Karpas-422 (cell line): Measurements from ENCODE around the gene WDR64. TPM values are rescaled to one million over a fixed set of nuclear protein-coding genes. Genes with fewer than 3 reads are reported as not detected.

Source experiments
- DNase-seq: peaks from one replicate; pipeline ENCODE4 v3.0.0-alpha.2; 2015
- H2AFZ ChIP-seq: fragments of 200-600 bp; sonication (generic); 2 replicates; pipeline ENCODE4 v1.6.1; 2014; ENCODE audit warnings: antibody characterized with exemption, low read length, mixed read lengths
- H3K27ac ChIP-seq: fragments of 200-600 bp; sonication (generic); 2 replicates; pipeline ENCODE4 v1.5.1; 2014; ENCODE audit warnings: mild to moderate bottlenecking, low read length, moderate library complexity
- H3K27me3 ChIP-seq: fragments of 200-600 bp; sonication (generic); 2 replicates; pipeline ENCODE4 v1.6.1; 2014; ENCODE audit warnings: low read length, mixed read lengths
- H3K36me3 ChIP-seq: fragments of 200-600 bp; sonication (generic); 2 replicates; pipeline ENCODE4 v1.6.1; 2014; ENCODE audit warnings: low read length, mixed read lengths; ENCODE audit not compliant: insufficient read depth
- H3K4me1 ChIP-seq: fragments of 200-600 bp; sonication (generic); 2 replicates; pipeline ENCODE4 v1.6.1; 2014; ENCODE audit warnings: mild to moderate bottlenecking, low read length, mixed read lengths
- H3K4me2 ChIP-seq: fragments of 200-600 bp; sonication (generic); 2 replicates; pipeline ENCODE4 v1.6.1; 2014; ENCODE audit warnings: low read length, low read depth, mild to moderate bottlenecking; ENCODE audit not compliant: poor library complexity, severe bottlenecking
- H3K4me3 ChIP-seq: fragments of 200-600 bp; sonication (generic); 2 replicates; pipeline ENCODE4 v1.5.1; 2014; ENCODE audit warnings: mild to moderate bottlenecking, antibody characterized with exemption, low read length, mixed read lengths
- H3K79me2 ChIP-seq: fragments of 200-600 bp; sonication (generic); 2 replicates; pipeline ENCODE4 v1.6.1; 2014; ENCODE audit warnings: mild to moderate bottlenecking, low read length, mixed read lengths
- H3K9ac ChIP-seq: fragments of 200-600 bp; sonication (generic); 2 replicates; pipeline ENCODE4 v1.6.0; 2014; ENCODE audit warnings: low read length
- H3K9me2 ChIP-seq: fragments of 200-600 bp; sonication (generic), shearing (Covaris generic); replicated peaks from 2 replicates; pipeline ENCODE4 v1.6.0; 2014; ENCODE audit warnings: mild to moderate bottlenecking, low read length, moderate library complexity; ENCODE audit not compliant: insufficient read depth
- H3K9me3 ChIP-seq: fragments of 300-700, 200-600 bp; sonication (generic); 2 replicates; pipeline ENCODE4 v1.6.1; 2014; ENCODE audit warnings: low read length, mixed read lengths
- H4K20me1 ChIP-seq: fragments of 200-600 bp; sonication (generic); 2 replicates; pipeline ENCODE4 v1.6.1; 2014; ENCODE audit warnings: mild to moderate bottlenecking, antibody characterized with exemption, low read length, low read depth; ENCODE audit not compliant: insufficient read depth
- total RNA-seq: library from RNA; depleted of rRNA; stranded (reverse); fragments of >200 nt; shearing (Covaris generic); gene quantifications from 2 replicates; pipeline ENCODE4 v1.2.3, GENCODE V29; 2014; ENCODE audit warnings: low replicate concordance

Gene WDR64
- total RNA-seq, 1 experiment from 2014 or later: not detected

GRCh38 chr1:241773991-241774390 is 121.9 kb downstream of the WDR64 start:
- H3K27ac ChIP-seq: no peak overlapping the region
- no peak for DNase-seq
- H3K9me3 ChIP-seq: no peaks in the 10 kb centered on the region
- H3K9ac ChIP-seq: no peak overlapping the region
- H2AFZ ChIP-seq: no peak overlapping the region
- H3K36me3 ChIP-seq: no peaks in the 10 kb centered on the region
- H3K9me2 ChIP-seq: no peaks in the 10 kb centered on the region
- H3K27me3 ChIP-seq: no peaks in the 10 kb centered on the region
- no peaks in the 10 kb centered on the region for H3K79me2 ChIP-seq
- no peak overlapping the region for H3K4me3 ChIP-seq
- no peaks in the 10 kb centered on the region for H4K20me1 ChIP-seq
- no peak overlapping the region for H3K4me2 ChIP-seq
- H3K4me1 ChIP-seq: peaks cover 11% of the 10 kb centered on the region

- Histone ChIP-seq H3K36me3 (no peaks in the 10 kb centered on the region), H3K9me3 (no peaks in the 10 kb centered on the region), H2AFZ (no peak overlapping the region), H3K27me3 (no peaks in the 10 kb centered on the region), H3K9me2 (no peaks in the 10 kb centered on the region), H3K27ac (no peak overlapping the region), H3K4me3 (no peak overlapping the region), H3K9ac (no peak overlapping the region), H3K4me1 (peaks cover 3% of the 10 kb centered on the region), H3K4me2 (no peak overlapping the region), H4K20me1 (no peaks in the 10 kb centered on the region), H3K79me2 (no peaks in the 10 kb centered on the region)
- no peak for DNase-seq
Observed at GRCh38 chr1:241775021-241775420, 122.9 kb downstream of the WDR64 start.

GRCh38 chr1:241776911-241777310 is 124.8 kb downstream of the WDR64 start:
- no peak overlapping the region for H3K4me3 ChIP-seq
- no peaks in the 10 kb centered on the region for H3K36me3 ChIP-seq
- H3K27ac ChIP-seq: no peak overlapping the region
- no peaks in the 10 kb centered on the region for H3K4me1 ChIP-seq
- no peak for DNase-seq
- no peak overlapping the region for H2AFZ ChIP-seq
- no peak overlapping the region for H3K4me2 ChIP-seq
- no peak overlapping the region for H3K9ac ChIP-seq
- no peaks in the 10 kb centered on the region for H3K9me3 ChIP-seq
- no peaks in the 10 kb centered on the region for H3K27me3 ChIP-seq
- no peaks in the 10 kb centered on the region for H3K79me2 ChIP-seq
- H4K20me1 ChIP-seq: no peaks in the 10 kb centered on the region
- H3K9me2 ChIP-seq: no peaks in the 10 kb centered on the region

GRCh38 chr1:241778117-241778516 is 126.0 kb downstream of the WDR64 start:
- H3K4me2 ChIP-seq: no peak overlapping the region
- no peaks in the 10 kb centered on the region for H3K27me3 ChIP-seq
- no peaks in the 10 kb centered on the region for H3K79me2 ChIP-seq
- no peak overlapping the region for H3K27ac ChIP-seq
- no peaks in the 10 kb centered on the region for H3K4me1 ChIP-seq
- H2AFZ ChIP-seq: no peak overlapping the region
- no peaks in the 10 kb centered on the region for H3K9me2 ChIP-seq
- H3K36me3 ChIP-seq: no peaks in the 10 kb centered on the region
- no peak overlapping the region for H3K4me3 ChIP-seq
- H3K9ac ChIP-seq: no peak overlapping the region
- no peaks in the 10 kb centered on the region for H3K9me3 ChIP-seq
- no peaks in the 10 kb centered on the region for H4K20me1 ChIP-seq
- no peak for DNase-seq

DNA sequence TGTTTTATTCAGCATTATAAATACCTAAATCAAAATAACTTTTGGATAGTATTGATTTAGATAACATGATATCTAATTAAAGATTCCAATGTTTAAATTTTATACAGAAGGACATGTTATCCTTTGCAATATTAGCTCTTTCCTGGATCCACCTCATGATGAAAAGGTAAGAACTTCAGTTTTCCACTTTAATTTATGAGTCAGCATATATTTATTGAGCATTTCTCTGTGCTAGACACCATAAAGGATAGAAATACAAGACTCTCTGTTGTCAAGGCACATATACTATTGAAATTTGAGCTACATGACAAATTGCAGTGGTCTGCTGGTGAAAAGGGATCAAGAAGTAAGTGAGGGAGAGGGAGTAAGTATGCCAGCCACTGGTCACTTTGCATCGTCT is 127.8 kb downstream of the WDR64 start:
- no peaks in the 10 kb centered on the region for H3K9me2 ChIP-seq
- H3K27ac ChIP-seq: no peak overlapping the region
- H2AFZ ChIP-seq: no peak overlapping the region
- H3K4me3 ChIP-seq: no peak overlapping the region
- H4K20me1 ChIP-seq: no peaks in the 10 kb centered on the region
- no peak overlapping the region for H3K9ac ChIP-seq
- no peaks in the 10 kb centered on the region for H3K9me3 ChIP-seq
- H3K36me3 ChIP-seq: no peaks in the 10 kb centered on the region
- DNase-seq: no peak
- H3K4me2 ChIP-seq: no peak overlapping the region
- no peaks in the 10 kb centered on the region for H3K4me1 ChIP-seq
- no peaks in the 10 kb centered on the region for H3K27me3 ChIP-seq
- no peaks in the 10 kb centered on the region for H3K79me2 ChIP-seq

GRCh38 chr1:241782396-241782795 is 130.3 kb downstream of the WDR64 start:
- no peak overlapping the region for H3K27ac ChIP-seq
- no peaks in the 10 kb centered on the region for H3K9me3 ChIP-seq
- H3K9me2 ChIP-seq: no peaks in the 10 kb centered on the region
- H3K36me3 ChIP-seq: no peaks in the 10 kb centered on the region
- H3K4me2 ChIP-seq: no peak overlapping the region
- H3K4me3 ChIP-seq: no peak overlapping the region
- H3K9ac ChIP-seq: no peak overlapping the region
- H3K4me1 ChIP-seq: no peaks in the 10 kb centered on the region
- no peaks in the 10 kb centered on the region for H3K79me2 ChIP-seq
- H3K27me3 ChIP-seq: no peaks in the 10 kb centered on the region
- no peak overlapping the region for H2AFZ ChIP-seq
- DNase-seq: no peak
- no peaks in the 10 kb centered on the region for H4K20me1 ChIP-seq

DNA sequence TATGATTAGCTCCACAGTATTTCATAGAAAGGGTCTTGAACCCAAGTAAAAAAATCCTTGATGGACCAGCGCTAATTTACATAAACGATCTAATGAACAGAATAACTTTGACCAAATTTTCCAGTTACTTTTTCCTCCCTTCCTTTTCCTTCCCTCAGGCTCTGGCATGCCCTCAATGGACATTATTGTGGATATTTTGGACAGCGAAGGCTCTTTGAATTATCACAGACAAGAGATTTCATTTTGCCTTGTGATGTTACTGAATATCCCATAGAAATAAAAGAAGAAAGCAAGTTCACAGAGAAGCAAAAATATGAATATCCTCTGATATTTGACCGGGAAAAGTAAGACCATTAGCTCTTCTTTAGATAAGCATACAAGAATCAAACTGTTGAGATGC is 135.6 kb downstream of the WDR64 start:
- H3K9me3 ChIP-seq: no peaks in the 10 kb centered on the region
- H3K4me2 ChIP-seq: no peak overlapping the region
- H4K20me1 ChIP-seq: no peaks in the 10 kb centered on the region
- no peaks in the 10 kb centered on the region for H3K4me1 ChIP-seq
- no peak overlapping the region for H3K9ac ChIP-seq
- H3K4me3 ChIP-seq: no peak overlapping the region
- H3K9me2 ChIP-seq: no peaks in the 10 kb centered on the region
- no peak overlapping the region for H2AFZ ChIP-seq
- H3K79me2 ChIP-seq: no peaks in the 10 kb centered on the region
- no peaks in the 10 kb centered on the region for H3K36me3 ChIP-seq
- no peak for DNase-seq
- H3K27me3 ChIP-seq: no peaks in the 10 kb centered on the region
- no peak overlapping the region for H3K27ac ChIP-seq

DNA sequence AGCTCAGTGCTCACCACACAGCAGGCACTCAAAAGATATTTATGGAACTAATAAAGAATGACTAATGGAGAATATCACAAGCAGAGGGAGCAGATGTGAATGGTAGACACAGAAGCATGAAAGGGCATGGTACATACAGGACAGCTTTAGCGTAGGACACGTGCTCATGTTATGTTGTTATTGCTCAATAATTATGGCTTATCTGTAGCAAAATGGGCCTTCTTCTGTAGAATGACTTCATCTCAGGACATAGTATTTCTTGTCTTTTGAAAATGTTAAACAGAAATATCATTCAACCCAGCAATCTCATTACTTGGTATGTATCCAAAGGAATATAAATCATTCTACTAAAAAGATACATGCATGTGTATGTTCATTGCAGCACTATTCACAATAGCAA is 137.0 kb downstream of the WDR64 start:
- H3K9me2 ChIP-seq: no peaks in the 10 kb centered on the region
- H3K27me3 ChIP-seq: no peaks in the 10 kb centered on the region
- no peaks in the 10 kb centered on the region for H3K9me3 ChIP-seq
- H3K4me1 ChIP-seq: no peaks in the 10 kb centered on the region
- no peaks in the 10 kb centered on the region for H3K79me2 ChIP-seq
- H4K20me1 ChIP-seq: no peaks in the 10 kb centered on the region
- H3K27ac ChIP-seq: no peak overlapping the region
- H3K4me3 ChIP-seq: no peak overlapping the region
- H3K4me2 ChIP-seq: no peak overlapping the region
- no peak overlapping the region for H3K9ac ChIP-seq
- H2AFZ ChIP-seq: no peak overlapping the region
- no peak for DNase-seq
- H3K36me3 ChIP-seq: no peaks in the 10 kb centered on the region

- no peak overlapping the region for H3K27ac ChIP-seq
- H3K4me2 ChIP-seq: no peak overlapping the region
- H3K4me3 ChIP-seq: no peak overlapping the region
- H3K4me1 ChIP-seq: no peaks in the 10 kb centered on the region
- no peaks in the 10 kb centered on the region for H3K36me3 ChIP-seq
- H3K9me2 ChIP-seq: no peaks in the 10 kb centered on the region
- no peaks in the 10 kb centered on the region for H3K79me2 ChIP-seq
- H3K27me3 ChIP-seq: no peaks in the 10 kb centered on the region
- H3K9ac ChIP-seq: no peak overlapping the region
- H3K9me3 ChIP-seq: no peaks in the 10 kb centered on the region
- no peak overlapping the region for H2AFZ ChIP-seq
- no peaks in the 10 kb centered on the region for H4K20me1 ChIP-seq
- no peak for DNase-seq
Observed at GRCh38 chr1:241799416-241799815, 147.3 kb downstream of the WDR64 start.
